Measurements from ENCODE around the gene HEMGN.
"Not testable (repeated sequence)": the region's sequence is repeated elsewhere in the genome, so short reads cannot be mapped to it uniquely, and the experiment has no call there.

HEMGN gene

GRCh38 chr9:97938081-97938644 lies at the start of gene HEMGN:
HEMGN (minus strand) TSS chr9:97938172; CDS start chr9:97938136, 36 bp downstream.
- DNase-seq, result no peak

GRCh38 chr9:97987487-97987886 lies 49.5 kb upstream of the HEMGN start:
- no peak for DNase-seq

- DNase-seq, result peak; percentile 45
Measured at GRCh38 chr9:97985058-97985861, 47.3 kb upstream of the HEMGN start.

- peak; percentile 50 for DNase-seq
Measured at GRCh38 chr9:97984188-97985057, 46.5 kb upstream of the HEMGN start.

GRCh38 chr9:97983589-97984187 lies 45.7 kb upstream of the HEMGN start:
- peak; percentile 36 for DNase-seq

- peak; percentile 89 for DNase-seq
Measured at GRCh38 chr9:97982683-97983588, 45.0 kb upstream of the HEMGN start, which contains the start of gene ANP32B. ANP32B (plus strand) TSS chr9:97983341; CDS start chr9:97983556, 215 bp downstream.

GRCh38 chr9:97981846-97982682 lies 44.1 kb upstream of the HEMGN start:
- no peak for DNase-seq

- DNase-seq, result peak; percentile 22
Measured at GRCh38 chr9:97980918-97981845, 43.2 kb upstream of the HEMGN start.

GRCh38 chr9:97980479-97980803 lies 42.5 kb upstream of the HEMGN start:
- no peak for DNase-seq

GRCh38 chr9:97979788-97980478 lies 42.0 kb upstream of the HEMGN start:
- DNase-seq, result no peak

GRCh38 chr9:97978371-97979130 lies 40.6 kb upstream of the HEMGN start:
- DNase-seq, result no peak

- not testable (repeated sequence) for DNase-seq
Measured at GRCh38 chr9:97976633-97977032, 38.7 kb upstream of the HEMGN start.

GRCh38 chr9:97975376-97975775 lies 37.4 kb upstream of the HEMGN start:
- no peak for DNase-seq

- DNase-seq, result no peak
Measured at GRCh38 chr9:97972753-97973152, 34.8 kb upstream of the HEMGN start.

GRCh38 chr9:97970165-97970564 lies 32.2 kb upstream of the HEMGN start:
- no peak for DNase-seq

GRCh38 chr9:97969014-97969413 lies 31.0 kb upstream of the HEMGN start:
- DNase-seq, result no peak

GRCh38 chr9:97966493-97966892 lies 28.5 kb upstream of the HEMGN start:
- no peak for DNase-seq

- DNase-seq, result no peak
Measured at GRCh38 chr9:97964901-97965300, 26.9 kb upstream of the HEMGN start.

GRCh38 chr9:97963232-97963631 lies 25.3 kb upstream of the HEMGN start:
- DNase-seq, result no peak

Data from NCI-H345 (cell line).